Measurements from ENCODE around the gene KIF7. TPM values are rescaled to one million over a fixed set of nuclear protein-coding genes. Genes with fewer than 3 reads are reported as not detected.
"Not testable (repeated sequence)": the region's sequence is repeated elsewhere in the genome, so short reads cannot be mapped to it uniquely, and the experiment has no call there.

The KIF7 gene
- total RNA-seq, 8 experiments from 2014 or later, result 3.5 to 13.4 (median 6.6) TPM

DNA sequence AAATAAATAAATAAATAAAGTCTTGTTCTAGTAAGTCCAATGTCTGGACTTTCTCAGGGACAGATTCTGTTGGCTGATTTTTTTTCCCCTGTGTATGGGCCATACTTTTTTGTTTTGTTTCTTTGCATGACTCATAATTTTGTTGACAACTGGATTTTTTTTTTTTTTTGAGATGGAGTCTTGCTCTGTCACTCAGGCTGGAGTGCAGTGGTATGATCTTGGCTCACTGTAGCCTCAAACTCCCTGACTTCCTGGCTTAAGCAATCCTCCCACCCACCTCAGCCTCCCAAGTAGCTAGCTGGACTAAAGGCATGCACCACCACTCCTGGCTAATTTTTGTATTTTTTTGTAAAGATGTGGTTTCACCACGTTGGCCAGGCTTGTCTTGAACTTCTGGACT is 41.1 kb downstream of the KIF7 start:
- Histone ChIP-seq H3K27ac (no peak overlapping the region), H3K4me3 (no peak overlapping the region), H3K4me1 (replicated peaks in 1 of 2) (no peaks in the 10 kb centered on the region)
- no peak for ATAC-seq (replicated peaks in 6 of 8)
- 60 to 100% (median 86%) methylated on average over 1 of the region's 1 CpG; no CpG with 5 or more reads in 5 of the 10 experiments for WGBS, 10 experiments
- in situ Hi-C loops (cut with MboI; ENCODE audit: low pct_unique_long_range_greater_than_20kb in 2 of 9, low sequenced_read_pairs in 9 of 9, unreplicated experiment in 9 of 9), result no loop called here

- in situ Hi-C loops (cut with MboI; ENCODE audit: low pct_unique_long_range_greater_than_20kb in 2 of 9, low sequenced_read_pairs in 9 of 9, unreplicated experiment in 9 of 9), result no loop called here
- 80 to 100% (median 100%) methylated on average over 1 to 2 of the region's 2 CpGs for WGBS, 10 experiments
These were observed 42.2 kb downstream of the KIF7 start for GRCh38 chr15:89613031-89613430.

DNA sequence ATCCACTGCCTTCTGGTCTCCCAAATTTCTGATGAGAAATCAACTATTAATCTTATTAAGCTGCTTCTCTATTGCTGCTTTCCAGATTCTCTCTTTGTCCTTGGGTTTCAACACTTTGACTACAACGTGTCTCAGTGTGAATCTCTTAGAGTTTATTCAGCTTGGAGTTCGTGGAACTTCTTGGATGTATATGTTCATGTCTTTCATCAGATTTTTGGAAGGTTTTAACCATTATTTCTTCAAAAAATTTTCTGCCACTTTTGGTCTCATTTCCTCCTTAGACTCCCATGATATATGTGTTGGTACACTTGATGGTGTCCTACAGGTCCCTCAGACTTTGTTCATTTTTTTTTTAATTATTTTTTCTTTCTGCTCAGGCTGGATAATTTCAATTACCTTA is 44.0 kb downstream of the KIF7 start:
- Histone ChIP-seq H3K4me3 (no peak overlapping the region), H3K4me1 (replicated peaks in 1 of 2) (no peaks in the 10 kb centered on the region), H3K27ac (no peak overlapping the region)
- 84 to 100% (median 94%) methylated on average over 2 of the region's 2 CpGs; no CpG with 5 or more reads in 2 of the 10 experiments for WGBS, 10 experiments
- ATAC-seq (replicated peaks in 6 of 8), result no peak
- in situ Hi-C loops (cut with MboI; ENCODE audit: low pct_unique_long_range_greater_than_20kb in 2 of 9, low sequenced_read_pairs in 9 of 9, unreplicated experiment in 9 of 9), result no loop called here

More at GRCh38 chr15:89613031-89613430, 42.2 kb downstream of the KIF7 start:
- ATAC-seq (replicated peaks in 6 of 8), result no peak
- no peak overlapping the region for H3K27ac ChIP-seq
- no peak overlapping the region for H3K4me3 ChIP-seq
- no peaks in the 10 kb centered on the region for H3K4me1 ChIP-seq (replicated peaks in 1 of 2)

DNA sequence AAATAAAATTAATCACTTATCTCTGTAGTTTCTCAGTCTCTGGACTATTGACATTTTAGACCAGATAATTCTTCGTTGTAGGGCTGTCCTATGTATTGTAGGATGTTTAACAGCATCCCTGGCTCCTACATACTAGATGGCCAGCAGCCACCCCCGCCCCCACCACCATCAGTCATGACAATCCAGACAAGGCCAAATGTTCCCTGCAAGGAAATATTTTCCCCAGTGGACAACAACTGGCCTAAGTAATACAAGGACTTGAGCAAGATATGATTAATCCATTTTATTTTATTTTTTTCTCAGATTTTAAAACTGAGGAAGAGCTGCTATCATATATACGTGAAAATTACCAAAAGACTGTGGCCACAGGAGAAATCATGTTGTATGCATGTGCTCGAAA is 56.2 kb downstream of the KIF7 start:
- 65 to 100% (median 99%) methylated on average over 1 to 3 of the region's 4 CpGs; no CpG with 5 or more reads in 2 of the 10 experiments for WGBS, 10 experiments
- in situ Hi-C loops (cut with MboI; ENCODE audit: low pct_unique_long_range_greater_than_20kb in 2 of 9, low sequenced_read_pairs in 9 of 9, unreplicated experiment in 9 of 9), result no loop called here
- no peak for ATAC-seq (replicated peaks in 6 of 8)

GRCh38 chr15:89593018-89593417 is 62.2 kb downstream of the KIF7 start:
- H3K4me1 ChIP-seq (replicated peaks in 1 of 2), result no peaks in the 10 kb centered on the region
- 79 to 98% (median 91%) methylated on average over 2 to 4 of the region's 4 CpGs for WGBS, 10 experiments
- H3K4me3 ChIP-seq, result no peak overlapping the region
- in situ Hi-C loops (cut with MboI; ENCODE audit: low pct_unique_long_range_greater_than_20kb in 2 of 9, low sequenced_read_pairs in 9 of 9, unreplicated experiment in 9 of 9), result no loop called here
- no peak overlapping the region for H3K27ac ChIP-seq
- no peak for ATAC-seq (replicated peaks in 6 of 8)

More for the DNA sequence above, 56.2 kb downstream of the KIF7 start:
- no peak overlapping the region for H3K27ac ChIP-seq
- no peak overlapping the region for H3K4me3 ChIP-seq
- no peaks in the 10 kb centered on the region for H3K4me1 ChIP-seq (replicated peaks in 1 of 2)

DNA sequence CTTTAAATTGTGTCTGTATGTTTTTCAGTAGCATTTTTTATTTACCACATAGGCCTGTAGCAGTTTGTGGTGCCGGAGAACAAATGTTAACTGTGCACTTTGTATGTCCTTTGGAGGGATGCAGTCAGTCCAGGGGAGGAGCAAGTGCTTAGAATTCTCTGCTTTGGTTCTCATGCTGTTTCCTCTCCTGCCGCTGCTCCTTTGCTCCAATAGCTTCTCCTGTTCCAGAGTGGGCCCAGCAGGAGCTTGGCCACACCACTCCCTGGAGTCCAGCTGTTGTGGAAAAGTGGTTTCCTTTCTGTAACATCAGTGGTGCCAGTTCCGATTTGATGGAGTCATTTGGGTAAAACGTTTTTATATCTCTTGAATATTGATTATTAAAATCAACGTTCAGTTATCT is 63.4 kb downstream of the KIF7 start:
- H3K4me3 ChIP-seq, result no peak overlapping the region
- in situ Hi-C loops (cut with MboI; ENCODE audit: low pct_unique_long_range_greater_than_20kb in 2 of 9, low sequenced_read_pairs in 9 of 9, unreplicated experiment in 9 of 9), result no loop called here
- H3K4me1 ChIP-seq (replicated peaks in 1 of 2), result no peaks in the 10 kb centered on the region
- no peak for ATAC-seq (replicated peaks in 6 of 8)
- no peak overlapping the region for H3K27ac ChIP-seq
- WGBS, 10 experiments, result 52 to 93% (median 84%) methylated on average over 2 to 5 of the region's 5 CpGs; no CpG with 5 or more reads in 2 of the 10 experiments

DNA sequence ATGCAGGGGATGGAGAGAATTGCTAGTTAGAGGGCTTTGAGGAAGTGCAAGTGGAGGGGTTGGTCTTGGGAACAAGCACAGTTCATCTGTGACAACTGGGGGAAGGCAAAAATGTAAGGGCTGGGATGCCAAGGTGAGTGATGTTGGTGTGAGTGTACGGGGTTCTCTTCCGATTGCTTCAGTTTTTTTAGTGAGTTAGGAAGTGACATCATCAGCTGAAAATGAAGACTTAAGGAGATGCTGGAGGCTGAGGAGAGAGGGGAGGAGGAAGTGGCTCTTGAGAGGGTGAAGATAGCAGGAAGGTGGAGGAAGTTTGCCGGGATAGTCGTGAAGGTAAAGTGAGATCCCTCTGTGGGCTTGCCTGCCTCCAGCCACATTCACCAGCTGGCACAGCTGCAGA is 67.3 kb downstream of the KIF7 start:
- Histone ChIP-seq H3K27ac (no peak overlapping the region), H3K4me3 (no peak overlapping the region), H3K4me1 (replicated peaks in 1 of 2) (no peaks in the 10 kb centered on the region)
- in situ Hi-C loops (cut with MboI; ENCODE audit: low pct_unique_long_range_greater_than_20kb in 2 of 9, low sequenced_read_pairs in 9 of 9, unreplicated experiment in 9 of 9), result no loop called here
- WGBS, 10 experiments, result 50 to 95% (median 85%) methylated on average over 1 to 4 of the region's 4 CpGs; no CpG with 5 or more reads in 2 of the 10 experiments
- ATAC-seq (replicated peaks in 6 of 8), result no peak

DNA sequence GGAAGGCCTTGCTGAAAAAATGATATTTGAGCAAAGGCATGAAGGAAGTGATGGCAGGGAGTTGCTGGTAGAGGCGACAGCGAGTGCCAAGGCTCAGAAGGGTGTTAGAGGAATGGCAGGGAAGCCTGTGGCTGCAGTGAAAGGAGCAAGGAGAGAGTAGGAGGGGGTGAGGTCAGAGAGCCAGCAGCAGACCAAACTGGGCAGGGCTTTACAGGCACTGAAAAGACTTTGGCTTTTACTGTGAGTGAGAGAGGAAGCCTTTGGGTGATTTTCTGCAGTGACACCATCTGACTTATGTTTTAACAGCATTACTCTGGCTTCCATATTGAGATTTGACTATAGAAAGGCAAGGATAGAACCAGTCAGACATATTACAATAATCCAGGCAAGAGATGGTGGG is 68.6 kb downstream of the KIF7 start:
- no peak overlapping the region for H3K4me3 ChIP-seq
- H3K4me1 ChIP-seq (replicated peaks in 1 of 2), result no peaks in the 10 kb centered on the region
- 80 to 100% (median 90%) methylated on average over 1 to 2 of the region's 2 CpGs; no CpG with 5 or more reads in 5 of the 10 experiments for WGBS, 10 experiments
- H3K27ac ChIP-seq, result no peak overlapping the region
- in situ Hi-C loops (cut with MboI; ENCODE audit: low pct_unique_long_range_greater_than_20kb in 2 of 9, low sequenced_read_pairs in 9 of 9, unreplicated experiment in 9 of 9), result no loop called here
- ATAC-seq (replicated peaks in 6 of 8), result peak in 1 of 8 experiments; percentile 27

DNA sequence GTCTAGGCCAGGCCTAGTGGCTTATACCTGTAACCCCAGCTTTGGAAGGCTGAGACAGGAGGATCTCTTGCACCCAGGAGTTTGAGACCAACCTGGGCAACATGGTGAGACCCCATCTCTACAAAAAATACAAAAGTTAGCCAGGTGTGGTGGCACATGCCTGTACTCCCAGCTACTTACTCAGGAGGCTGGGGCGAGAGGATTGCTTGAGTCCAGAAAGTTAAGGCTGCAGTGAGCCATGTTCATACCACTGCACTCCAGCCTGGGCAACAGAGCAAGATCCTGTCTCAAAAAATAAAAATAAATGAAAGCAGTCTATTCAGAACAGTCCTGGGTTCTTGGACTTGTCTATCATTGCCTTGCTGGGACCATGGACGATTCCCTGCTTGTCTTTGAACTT is 74.5 kb downstream of the KIF7 start:
- ATAC-seq (replicated peaks in 6 of 8); in situ Hi-C loops (cut with MboI; ENCODE audit: low pct_unique_long_range_greater_than_20kb in 2 of 9, low sequenced_read_pairs in 9 of 9, unreplicated experiment in 9 of 9); H3K4me1 ChIP-seq (replicated peaks in 1 of 2); H3K4me3 ChIP-seq; H3K27ac ChIP-seq: not testable (repeated sequence)
- WGBS, 10 experiments, result 78 to 100% (median 100%) methylated on average over 1 to 2 of the region's 2 CpGs; no CpG with 5 or more reads in 4 of the 10 experiments

DNA sequence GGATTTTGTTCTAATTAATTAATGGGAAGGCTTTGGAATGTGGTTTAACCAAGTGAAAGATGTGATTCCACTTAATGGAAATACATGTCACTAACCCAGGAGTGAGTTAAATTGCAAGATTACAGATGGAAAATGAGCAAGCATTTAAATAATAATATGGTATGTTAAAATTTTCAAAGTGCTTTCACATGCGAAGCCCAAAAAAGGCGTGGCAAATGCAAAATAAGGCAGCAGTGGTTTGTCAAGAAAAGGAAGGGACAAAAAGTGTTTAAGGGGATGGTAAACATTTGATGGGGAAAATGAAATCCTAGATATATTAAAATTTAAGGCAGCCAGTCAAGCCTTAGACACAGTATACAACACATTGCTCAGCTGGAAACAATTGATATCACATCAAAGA is 77.1 kb downstream of the KIF7 start:
- in situ Hi-C loops (cut with MboI; ENCODE audit: low pct_unique_long_range_greater_than_20kb in 2 of 9, low sequenced_read_pairs in 9 of 9, unreplicated experiment in 9 of 9), result no loop called here
- H3K27ac ChIP-seq, result no peak overlapping the region
- no peak for ATAC-seq (replicated peaks in 6 of 8)
- peaks cover 0 to 5% of the 10 kb centered on the region in 2 donors for H3K4me1 ChIP-seq (replicated peaks in 1 of 2)
- H3K4me3 ChIP-seq, result no peak overlapping the region
- 0 to 80% (median 20%) methylated on average over 1 to 2 of the region's 2 CpGs for WGBS, 10 experiments

Other genes starting within 250 kb of the KIF7 start
- 1 to 10 TPM in 1 of 8 experiments, under 1 TPM in 2, not detected in 5; 0.11 to 6.1 (median 0.76) TPM for gene RHCG, start 158.9 kb downstream of the KIF7 start, total RNA-seq
- 10 to 100 TPM in 2 of 8 experiments, 1 to 10 TPM in 4, under 1 TPM in 2; 0.51 to 12.6 (median 1.5) TPM for gene TICRR, start 80.0 kb downstream of the KIF7 start, total RNA-seq
- 1 to 10 TPM in 2 of 8 experiments, under 1 TPM in 3, not detected in 3; 0.14 to 1.3 (median 0.51) TPM for gene PLIN1, start 23.9 kb upstream of the KIF7 start, total RNA-seq
- 10 to 100 TPM in 1 of 8 experiments, 1 to 10 TPM in 7; 1.5 to 14.0 (median 2.8) TPM for gene PEX11A, start 35.3 kb upstream of the KIF7 start, total RNA-seq
- gene WDR93, start 35.3 kb upstream of the KIF7 start, total RNA-seq, result 1 to 10 TPM in 1 of 8 experiments, under 1 TPM in 7; 0.09 to 2.6 (median 0.24) TPM
- gene MESP1, start 95.8 kb upstream of the KIF7 start, total RNA-seq, result 1 to 10 TPM in 5 of 8 experiments, under 1 TPM in 3; 0.08 to 2.7 (median 1.3) TPM
- gene MESP2, start 120.9 kb upstream of the KIF7 start, total RNA-seq, result under 1 TPM in 6 of 8 experiments, not detected in 2; 0.18 to 0.90 (median 0.22) TPM
- gene ANPEP, start 159.4 kb upstream of the KIF7 start, total RNA-seq, result 100 to 1,000 TPM in 3 of 8 experiments, 1 to 10 TPM in 2, under 1 TPM in 3; 0.11 to 157 (median 1.3) TPM
- 10 to 100 TPM; 35.5 to 68.8 (median 47.3) TPM for gene AP3S2, start 238.5 kb upstream of the KIF7 start, total RNA-seq

Data from motor neuron (in vitro differentiated cells).